Mucosa of stomach (tissue), 1 donor: ENCODE results near the gene ING1.
A peak's percentile ranks its signal among the peaks of the same experiment; 100 is the strongest.
"Not testable (repeated sequence)": the region's sequence is repeated elsewhere in the genome, so short reads cannot be mapped to it uniquely, and the experiment has no call there.

Source experiments
- H3K27me3 ChIP-seq: one replicate; pipeline ENCODE4 v1.7.0; 2013; ENCODE audit warnings: mild to moderate bottlenecking, low read length; ENCODE audit not compliant: control insufficient read depth, insufficient read depth
- H3K36me3 ChIP-seq: one replicate; pipeline ENCODE4 v1.7.0; 2013; ENCODE audit warnings: low read length; ENCODE audit not compliant: control insufficient read depth, insufficient read depth
- H3K4me1 ChIP-seq: one replicate; pipeline ENCODE4 v1.7.0; 2013; ENCODE audit warnings: mild to moderate bottlenecking, low read length; ENCODE audit not compliant: control insufficient read depth, insufficient read depth
- H3K4me3 ChIP-seq: one replicate; pipeline ENCODE4 v1.7.0; 2013; ENCODE audit warnings: low read length
- H3K9ac ChIP-seq: one replicate; pipeline ENCODE4 v1.7.0; 2013; ENCODE audit warnings: mild to moderate bottlenecking, low read length, moderate library complexity
- H3K9me3 ChIP-seq: one replicate; pipeline ENCODE4 v1.7.0; 2013; ENCODE audit warnings: mild to moderate bottlenecking, low read length, moderate library complexity; ENCODE audit not compliant: control insufficient read depth
- donor health status: Pancreatic carcinoma.

ING1 gene

DNA sequence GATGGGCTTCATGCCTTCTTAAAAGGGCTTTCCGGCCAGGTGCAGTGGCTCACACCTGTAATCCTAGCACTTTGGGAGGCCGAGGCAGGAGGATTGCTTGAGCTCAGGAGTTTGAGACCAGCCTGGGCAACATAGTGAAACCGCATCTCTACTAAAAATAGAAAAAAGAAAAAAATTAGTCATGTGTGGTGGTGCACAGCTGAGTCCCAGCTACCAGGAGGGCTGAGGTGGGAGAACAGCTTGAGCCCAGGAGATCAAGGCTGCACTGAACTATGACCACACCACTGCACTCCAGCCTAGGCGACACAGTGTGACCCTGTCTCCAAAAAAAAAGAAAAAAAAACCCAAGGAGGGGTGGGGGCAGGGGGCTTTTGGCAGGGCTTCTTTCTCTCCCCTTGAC is 14.8 kb upstream of the ING1 start:
- Histone ChIP-seq H3K36me3 (peaks cover 11% of the 10 kb centered on the region), H3K9me3 (no peaks in the 10 kb centered on the region), H3K4me3 (no peak overlapping the region), H3K27me3 (no peaks in the 10 kb centered on the region), H3K4me1 (no peaks in the 10 kb centered on the region), H3K9ac (no peak overlapping the region)

DNA sequence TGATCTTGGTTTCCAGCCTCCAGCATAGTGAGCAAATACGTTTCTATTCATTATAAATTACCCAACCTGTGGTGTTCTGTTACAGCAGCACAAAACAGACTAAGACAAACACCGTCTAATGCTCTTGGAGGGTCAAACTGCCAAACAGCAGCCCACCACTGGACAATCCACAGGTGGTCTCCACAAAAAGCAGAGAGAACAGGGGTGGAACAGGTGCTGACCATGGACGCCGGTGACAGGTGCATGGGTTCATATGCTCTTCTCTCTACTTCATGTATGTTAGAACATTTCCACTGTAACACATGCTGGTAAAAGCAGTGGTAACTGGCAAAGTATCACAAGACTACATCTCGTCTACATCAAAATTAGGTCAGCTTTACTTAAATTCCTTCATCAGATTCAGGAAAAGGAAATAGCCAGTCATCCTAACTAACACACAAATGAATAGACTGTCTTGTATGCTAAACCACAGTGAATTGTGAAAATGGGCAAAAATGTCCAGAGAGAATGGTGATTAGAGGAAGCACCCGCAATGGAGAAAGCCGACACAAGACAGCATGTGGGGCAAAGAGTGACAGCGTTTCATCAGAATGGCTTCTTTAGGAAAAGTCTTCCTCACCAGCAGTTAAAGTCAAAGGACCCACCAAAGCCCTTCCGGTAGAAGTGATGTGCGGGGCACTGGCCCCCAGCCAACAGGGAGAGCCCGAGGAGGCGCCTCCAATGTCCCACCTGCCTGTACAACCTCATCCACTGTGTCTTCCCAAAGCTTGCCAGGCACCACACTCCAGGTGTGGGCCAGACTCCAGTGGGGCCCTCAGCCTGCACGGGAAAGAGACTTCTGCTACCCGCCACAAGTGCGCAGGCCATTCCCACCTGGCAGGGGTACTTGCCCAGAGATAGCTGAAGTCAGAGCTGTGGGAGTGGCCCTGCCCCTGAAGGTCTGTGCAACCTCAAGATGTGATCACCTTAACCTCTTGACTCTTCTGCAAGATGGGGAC is 14.1 kb upstream of the ING1 start:
- Histone ChIP-seq H3K4me1 (no peaks in the 10 kb centered on the region), H3K9me3 (no peaks in the 10 kb centered on the region), H3K9ac (no peak overlapping the region), H3K36me3 (peaks cover 11% of the 10 kb centered on the region), H3K4me3 (no peak overlapping the region), H3K27me3 (no peaks in the 10 kb centered on the region)

DNA sequence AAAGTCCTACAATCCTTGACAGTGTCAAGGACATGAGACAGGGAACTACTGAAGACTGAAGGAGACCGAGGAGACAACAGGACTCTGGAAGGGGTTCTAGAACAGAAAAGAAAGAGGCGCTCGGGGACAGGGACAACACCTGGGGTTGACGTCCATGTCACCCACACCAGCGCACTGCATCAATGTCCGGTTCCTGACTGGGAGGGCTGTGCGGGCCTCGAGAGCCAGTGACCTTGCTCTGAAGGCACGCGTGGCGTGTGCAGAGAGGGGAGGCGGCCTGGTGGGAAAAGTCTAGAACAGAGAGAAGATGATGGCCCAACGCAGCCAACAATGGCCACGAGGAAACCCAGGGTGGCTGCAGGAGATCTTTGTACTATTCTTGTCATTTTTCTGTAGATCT is 13.3 kb upstream of the ING1 start:
- Histone ChIP-seq H3K9me3 (no peaks in the 10 kb centered on the region), H3K4me3 (no peak overlapping the region), H3K27me3 (no peaks in the 10 kb centered on the region), H3K9ac (no peak overlapping the region), H3K4me1 (peaks cover 5% of the 10 kb centered on the region), H3K36me3 (peaks cover 11% of the 10 kb centered on the region)

DNA sequence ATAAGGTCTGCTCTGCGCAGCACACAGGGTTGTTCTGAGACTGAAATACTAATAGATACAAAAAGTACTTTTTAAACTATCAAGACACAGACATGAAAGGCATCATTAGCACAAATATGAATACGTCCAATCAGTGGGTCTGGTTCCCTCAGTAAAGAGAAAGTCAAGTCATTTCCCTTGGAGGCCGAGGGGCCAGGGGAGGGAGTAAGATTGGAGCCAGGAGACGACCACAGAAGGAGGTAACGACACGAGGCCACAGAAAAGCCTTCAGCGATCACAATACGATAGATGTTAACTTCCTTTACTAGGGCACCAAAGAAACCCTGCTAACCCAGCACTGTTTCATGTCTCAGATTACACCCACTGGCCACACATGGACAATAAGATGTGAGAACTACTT is 12.9 kb upstream of the ING1 start:
- Histone ChIP-seq H3K9ac (no peak overlapping the region), H3K9me3 (no peaks in the 10 kb centered on the region), H3K4me1 (peaks cover 6% of the 10 kb centered on the region), H3K27me3 (no peaks in the 10 kb centered on the region), H3K4me3 (no peak overlapping the region), H3K36me3 (peaks cover 11% of the 10 kb centered on the region)

DNA sequence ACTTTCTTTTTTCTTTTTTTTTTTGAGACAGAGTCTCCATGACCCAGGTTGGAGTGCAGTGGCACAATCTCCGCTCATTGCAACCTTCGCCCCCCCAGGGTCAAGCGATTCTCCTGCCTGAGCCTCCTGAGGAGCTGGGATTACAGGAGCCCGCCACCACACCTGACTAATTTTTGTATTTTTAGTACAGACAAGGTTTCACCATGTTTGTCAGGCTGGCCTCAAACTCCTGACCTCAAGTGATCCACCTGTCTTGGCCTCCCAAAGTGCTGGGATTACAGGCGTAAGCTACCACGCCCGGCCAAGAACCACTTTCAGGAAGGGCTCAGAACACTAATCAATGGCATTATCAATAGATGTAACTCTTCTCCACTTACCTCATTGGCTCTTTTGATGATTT is 12.4 kb upstream of the ING1 start:
- not testable (repeated sequence) for H3K4me1 ChIP-seq, H3K27me3 ChIP-seq, H3K4me3 ChIP-seq, H3K9ac ChIP-seq, H3K9me3 ChIP-seq
- H3K36me3 ChIP-seq, result peaks cover 11% of the 10 kb centered on the region

DNA sequence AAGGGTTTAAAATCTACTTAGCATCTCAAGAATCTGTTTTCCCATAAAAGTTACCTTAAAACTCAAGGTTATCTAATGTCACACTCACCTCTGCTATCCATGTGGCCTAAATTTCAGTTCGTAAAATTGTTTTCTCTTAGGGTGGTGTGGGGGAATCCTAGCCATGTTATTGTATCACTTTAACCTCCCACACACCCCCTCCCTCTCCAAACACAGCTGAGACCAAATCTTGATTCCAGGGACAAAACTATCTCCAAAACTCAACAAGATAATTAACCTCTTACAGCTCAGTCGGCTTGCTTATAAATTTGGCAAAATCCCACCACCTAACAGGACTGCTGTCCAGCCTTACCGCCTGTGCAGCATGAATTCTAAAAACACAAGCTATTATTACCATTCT is 11.4 kb upstream of the ING1 start:
- H3K9me3 ChIP-seq, result no peaks in the 10 kb centered on the region
- peaks cover 11% of the 10 kb centered on the region for H3K4me1 ChIP-seq
- no peak overlapping the region for H3K4me3 ChIP-seq
- H3K27me3 ChIP-seq, result no peaks in the 10 kb centered on the region
- H3K36me3 ChIP-seq, result peaks cover 11% of the 10 kb centered on the region
- H3K9ac ChIP-seq, result no peak overlapping the region

DNA sequence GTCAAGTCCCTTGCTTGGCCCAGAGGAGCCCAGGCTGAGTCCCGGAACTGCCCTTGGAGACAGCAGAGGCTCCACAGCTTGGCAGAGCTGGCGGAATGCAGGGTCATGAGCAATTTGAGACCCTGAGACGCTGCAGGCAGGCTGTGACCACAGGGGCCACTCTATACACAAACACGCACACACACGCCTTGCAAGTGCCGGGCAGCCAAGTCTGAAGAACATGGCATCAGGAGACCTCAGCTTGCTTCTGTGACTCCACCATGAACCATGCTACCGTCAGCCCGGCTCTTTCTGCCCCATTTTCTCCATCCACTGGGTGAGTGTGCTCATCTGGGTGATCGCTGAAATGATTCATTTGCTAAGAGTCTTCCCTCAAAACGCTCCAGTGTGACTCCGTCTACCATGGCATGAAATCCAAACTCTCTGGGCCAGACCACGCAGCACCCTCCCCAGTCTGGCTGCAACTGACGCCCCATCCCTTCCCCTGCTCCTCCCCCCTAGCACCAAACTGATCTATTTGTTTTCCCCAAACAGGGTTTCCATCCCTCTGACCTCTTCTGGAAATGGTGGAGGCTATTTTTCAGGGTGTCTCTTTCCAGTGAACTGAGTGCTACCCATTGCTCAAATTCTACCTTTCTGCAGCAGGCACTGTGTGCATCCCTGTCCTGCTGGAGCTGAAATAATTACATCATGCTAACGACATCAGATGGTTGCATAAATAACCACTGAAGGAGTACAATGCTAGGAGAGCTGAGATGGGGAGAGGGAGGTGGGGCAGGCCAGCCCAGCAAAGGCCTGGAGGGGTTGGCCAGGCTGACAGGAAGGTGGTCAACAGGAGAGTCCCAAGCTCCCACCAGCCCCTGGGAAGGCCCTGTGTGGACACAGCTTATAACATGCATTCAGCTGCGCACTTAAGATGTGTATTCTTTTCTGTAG is 10.6 kb upstream of the ING1 start:
- no peaks in the 10 kb centered on the region for H3K9me3 ChIP-seq
- no peak overlapping the region for H3K9ac ChIP-seq
- peaks cover 11% of the 10 kb centered on the region for H3K4me1 ChIP-seq
- H3K27me3 ChIP-seq, result no peaks in the 10 kb centered on the region
- no peak overlapping the region for H3K4me3 ChIP-seq
- peaks cover 11% of the 10 kb centered on the region for H3K36me3 ChIP-seq

DNA sequence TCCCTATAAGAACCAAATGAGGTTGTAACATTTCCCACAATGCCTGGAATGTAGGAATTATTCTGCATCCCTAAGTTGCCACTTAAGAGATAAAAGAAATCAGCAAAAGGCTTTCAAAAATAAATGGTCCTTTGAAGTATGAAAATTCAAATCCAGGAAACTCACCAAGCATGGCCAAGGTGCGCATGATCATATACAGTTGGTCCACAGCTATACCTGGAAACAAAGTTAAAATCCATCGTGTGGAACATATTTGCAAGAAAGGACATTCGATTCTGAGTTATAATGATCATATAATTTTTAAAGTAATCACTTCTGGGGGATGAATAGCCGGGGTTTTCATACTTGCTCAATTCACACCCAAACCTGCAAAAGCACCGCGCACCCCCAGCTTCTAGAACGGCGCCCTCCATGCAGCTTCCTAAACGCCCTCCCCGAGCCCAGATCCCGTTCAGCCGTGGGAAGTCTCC is 8.1 kb upstream of the ING1 start:
- Histone ChIP-seq H3K9me3 (no peaks in the 10 kb centered on the region), H3K36me3 (no peaks in the 10 kb centered on the region), H3K4me3 (peak overlapping the region; percentile 44), H3K4me1 (peaks cover 11% of the 10 kb centered on the region), H3K27me3 (no peaks in the 10 kb centered on the region), H3K9ac (peak overlapping the region; percentile 76)

DNA sequence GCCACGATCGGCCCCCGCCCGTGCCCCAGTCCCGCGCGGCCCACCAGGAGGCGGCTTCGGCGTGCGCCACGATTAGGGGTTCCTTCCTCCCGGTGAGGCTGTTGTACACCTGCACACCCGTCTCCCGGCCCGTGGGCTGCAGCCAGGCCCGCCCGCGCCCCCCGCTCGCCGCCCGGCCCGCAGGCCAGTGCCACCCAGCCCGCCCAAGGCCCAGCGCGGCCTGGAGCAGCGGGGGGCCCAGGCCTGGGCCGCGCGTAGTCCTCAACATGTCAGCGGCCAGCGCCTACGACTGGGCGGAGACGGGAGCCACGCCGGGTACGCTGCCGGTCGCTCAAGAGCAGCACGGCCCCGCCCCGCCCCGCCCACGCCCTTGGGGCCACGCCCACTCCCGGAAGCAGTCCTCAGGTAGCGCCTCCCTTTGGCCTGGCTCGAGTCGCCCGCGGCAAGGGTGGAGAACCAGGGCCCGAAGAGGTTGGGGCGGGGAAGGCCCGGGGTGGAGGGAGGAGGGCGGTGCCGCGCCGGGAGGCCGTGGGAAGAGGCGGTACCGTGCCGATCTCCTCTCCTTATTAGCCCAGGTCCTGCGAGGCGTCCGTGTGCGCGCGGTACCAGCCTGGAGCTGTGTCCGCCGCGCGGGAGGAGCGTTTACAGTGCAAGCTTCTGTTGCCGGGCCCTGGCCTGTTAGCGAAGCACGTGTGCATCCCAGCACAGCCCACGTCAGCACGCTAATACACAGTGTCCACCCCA is 7.5 kb upstream of the ING1 start, which contains the start of gene CARS2:
CARS2 (minus strand) TSS at position 291 of the 744 bp plus-strand sequence; CDS start at position 268, 23 bp downstream.
- no peaks in the 10 kb centered on the region for H3K9me3 ChIP-seq
- peak within 1 kb of the TSS; percentile 79 for H3K4me3 ChIP-seq
- no peaks in the 10 kb centered on the region for H3K36me3 ChIP-seq
- H3K27me3 ChIP-seq, result no peaks in the 10 kb centered on the region
- H3K4me1 ChIP-seq, result peaks cover 11% of the 10 kb centered on the region
- peak within 1 kb of the TSS; percentile 76 for H3K9ac ChIP-seq

DNA sequence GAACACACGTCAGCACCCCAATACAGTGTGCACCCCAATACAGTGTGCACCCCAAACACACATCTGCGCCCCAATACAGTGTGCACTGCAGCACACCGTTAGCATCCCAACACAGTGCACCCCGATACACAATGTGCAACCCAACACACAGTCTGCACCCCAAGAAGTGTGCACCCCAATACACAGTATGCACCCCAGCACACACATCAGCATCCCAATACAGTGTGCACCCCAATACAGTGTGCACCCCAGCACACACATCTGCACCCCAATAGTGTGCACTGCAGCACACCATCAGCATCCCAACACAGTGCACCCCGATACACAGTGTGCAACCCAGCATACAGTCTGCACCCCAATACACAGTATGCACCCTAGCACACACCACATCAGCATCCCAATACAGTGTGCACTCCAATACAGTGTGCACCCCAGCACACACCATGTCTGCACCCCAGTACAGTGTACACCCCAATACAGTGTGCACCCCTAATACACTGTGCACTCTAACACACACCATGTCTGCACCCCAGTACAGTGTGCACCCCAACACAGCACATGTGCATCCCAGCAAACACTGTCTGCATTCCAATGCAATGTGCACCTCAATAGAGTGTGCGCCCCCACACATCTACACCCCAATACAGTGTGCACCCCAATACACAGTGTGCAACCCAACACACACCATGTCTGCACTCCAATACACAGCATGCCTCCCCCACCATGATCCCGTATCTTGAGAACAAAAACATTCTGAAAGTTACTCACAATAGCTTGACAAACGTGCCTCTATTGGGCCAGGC is 6.7 kb upstream of the ING1 start:
- H3K36me3 ChIP-seq, result no peaks in the 10 kb centered on the region
- H3K9ac ChIP-seq, result no peak overlapping the region
- peaks cover 17% of the 10 kb centered on the region for H3K4me1 ChIP-seq
- peak overlapping the region; percentile 79 for H3K4me3 ChIP-seq
- H3K27me3 ChIP-seq, result no peaks in the 10 kb centered on the region
- H3K9me3 ChIP-seq, result no peaks in the 10 kb centered on the region
